DMS153 (cell line): ENCODE data around the gene PSD4.
A peak's percentile ranks its signal among the peaks of the same experiment; 100 is the strongest.

ENCODE experiments used
- DNase-seq: peaks from one replicate; lab custom pipeline; 2025; lab: John Stamatoyannopoulos, UW

The PSD4 gene

DNA sequence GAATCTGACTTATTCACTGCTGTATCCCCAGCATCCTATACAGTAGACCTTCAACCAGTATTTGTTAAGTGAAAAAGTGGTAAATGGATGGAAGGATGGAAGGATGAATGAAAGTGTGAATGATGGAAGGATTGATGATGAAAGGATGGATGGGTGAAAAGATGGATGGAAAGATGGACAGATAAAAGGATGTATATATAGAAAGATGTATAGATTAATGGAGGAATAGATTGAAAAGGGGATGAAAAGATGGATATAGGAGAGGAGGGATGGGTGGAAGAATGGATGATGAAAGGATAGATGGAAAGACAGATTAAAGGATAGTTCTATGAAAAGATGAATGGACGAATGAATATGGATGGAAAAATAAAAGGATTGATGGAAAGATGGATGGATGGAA, 50.0 kb downstream of the PSD4 start:
- DNase-seq, result no peak

GRCh38 chr2:113224647-113225236, 51.0 kb downstream of the PSD4 start:
- no peak for DNase-seq

DNA sequence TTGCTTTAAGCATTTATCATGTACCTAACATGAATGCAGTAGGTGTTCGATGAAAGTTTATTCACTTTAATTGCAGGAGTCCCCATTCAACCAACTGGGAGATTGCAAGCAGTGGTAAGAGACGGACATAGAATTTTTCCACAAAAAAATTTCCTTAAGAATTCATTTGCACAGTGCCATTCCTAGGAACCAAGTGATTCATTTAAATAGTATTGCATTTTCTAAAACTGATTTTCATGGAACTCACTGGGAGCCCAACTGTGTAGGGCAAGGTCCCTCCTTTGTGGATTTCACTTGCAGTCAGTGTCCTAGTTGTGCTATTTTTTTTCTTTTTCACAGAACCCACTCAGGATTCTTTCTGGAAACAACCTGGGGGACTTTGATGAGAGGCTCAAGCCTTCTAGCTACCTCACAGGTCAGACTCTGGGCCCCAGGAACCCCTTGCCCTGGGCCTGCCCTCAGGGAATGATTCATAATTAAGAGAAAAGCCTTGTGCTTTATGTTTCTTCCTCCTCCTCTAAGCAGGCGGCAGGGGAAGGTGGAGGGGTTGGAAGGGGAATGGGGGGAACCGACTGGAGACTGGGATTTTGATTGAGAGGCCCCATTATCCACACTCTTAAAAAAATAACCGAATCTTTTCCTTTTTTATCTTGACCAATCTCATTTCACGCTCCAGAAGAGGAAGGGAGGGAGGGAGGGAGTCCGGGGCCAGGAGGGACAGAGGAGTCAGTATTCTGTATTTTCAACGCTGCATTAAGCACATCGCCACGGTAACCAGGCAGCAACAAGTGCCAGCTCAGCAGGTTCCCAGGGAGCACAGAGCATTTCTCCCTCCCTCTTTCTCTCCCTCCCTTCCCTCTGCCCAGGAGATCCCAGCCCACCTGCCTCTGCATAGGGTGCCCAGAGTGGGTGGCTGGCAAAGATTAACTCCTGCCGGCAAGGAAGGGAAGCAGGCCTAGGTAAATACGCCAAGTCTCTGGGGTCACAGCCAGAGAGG, 51.8 kb downstream of the PSD4 start:
- peak; percentile 61 for DNase-seq

DNA sequence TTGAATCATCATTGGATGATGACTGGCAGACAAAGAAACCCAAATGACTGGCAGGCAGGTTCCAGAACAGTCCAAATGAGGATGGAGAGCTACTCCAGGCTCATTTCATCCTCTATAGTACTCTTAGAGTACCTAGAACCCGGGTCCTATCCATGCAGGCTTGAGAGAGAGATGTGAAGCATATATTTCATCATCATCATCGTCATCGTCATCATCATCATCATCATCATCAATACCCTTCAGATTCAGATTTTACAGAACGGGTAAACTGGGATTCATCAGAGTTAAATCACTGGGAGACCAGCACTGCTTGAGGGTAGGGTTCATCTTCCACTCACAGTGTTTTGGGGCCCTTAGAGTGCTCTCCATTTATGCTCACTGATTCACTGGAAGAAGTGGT, 52.7 kb downstream of the PSD4 start:
- DNase-seq, result no peak

DNA sequence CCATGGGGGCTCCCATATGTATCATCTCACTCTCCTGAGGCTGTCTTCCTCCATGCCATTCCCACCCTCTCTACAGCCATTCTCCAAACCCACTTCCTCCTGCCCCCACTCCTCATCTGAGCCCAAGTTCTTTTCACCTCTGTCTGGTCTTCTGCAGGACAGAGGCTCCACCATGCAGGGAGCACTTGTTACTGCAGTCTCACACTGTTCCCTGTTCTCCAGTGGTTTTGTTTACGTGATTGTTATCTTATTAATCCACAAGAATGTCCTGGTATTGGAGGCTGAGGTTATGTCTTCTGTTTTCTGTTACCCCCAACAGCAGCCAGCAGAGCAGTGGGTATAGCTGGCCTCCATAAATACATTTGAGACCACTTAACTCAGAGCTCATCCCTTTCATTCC, 53.5 kb downstream of the PSD4 start:
- DNase-seq, result no peak

DNA sequence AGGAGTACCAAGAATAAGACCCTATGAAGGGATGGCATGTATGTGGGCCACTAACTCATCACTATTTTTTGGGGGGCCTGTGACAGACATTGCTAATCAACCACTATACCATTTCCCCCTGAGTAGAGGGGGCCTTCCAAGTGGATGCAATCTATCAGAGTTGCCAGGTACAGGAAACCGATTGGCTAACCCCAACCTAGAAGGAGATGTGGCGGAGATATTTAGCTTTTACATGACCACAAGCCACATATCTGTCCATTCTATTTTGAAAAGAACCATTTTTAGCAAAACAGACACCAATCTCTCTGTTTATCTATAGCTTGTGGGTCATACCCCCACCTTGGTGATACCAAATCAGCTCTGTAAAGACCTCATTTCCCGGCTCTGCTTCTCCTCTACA, 53.9 kb downstream of the PSD4 start:
- no peak for DNase-seq

DNA sequence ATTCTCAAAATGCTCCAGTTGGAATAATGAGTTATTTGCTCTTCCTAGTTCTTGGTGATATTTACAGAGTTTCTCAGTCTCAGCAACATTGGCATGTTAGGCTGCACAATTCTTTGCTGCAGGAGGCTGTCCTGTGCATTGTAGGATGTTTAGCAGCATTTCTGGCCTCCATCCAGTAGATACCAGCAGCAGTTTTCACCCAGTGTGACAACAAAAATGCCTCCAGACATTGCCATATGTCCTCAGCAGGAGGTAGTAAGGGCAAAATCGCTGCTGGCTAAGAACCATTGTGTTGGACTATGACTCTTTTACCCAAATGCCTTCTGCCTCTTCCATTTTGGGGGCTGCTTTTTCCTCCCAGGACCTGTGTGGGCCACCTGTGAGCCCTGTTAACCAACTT, 54.6 kb downstream of the PSD4 start:
- DNase-seq, result no peak

- no peak for DNase-seq
Observed at GRCh38 chr2:113228991-113229716, 55.4 kb downstream of the PSD4 start.

DNA sequence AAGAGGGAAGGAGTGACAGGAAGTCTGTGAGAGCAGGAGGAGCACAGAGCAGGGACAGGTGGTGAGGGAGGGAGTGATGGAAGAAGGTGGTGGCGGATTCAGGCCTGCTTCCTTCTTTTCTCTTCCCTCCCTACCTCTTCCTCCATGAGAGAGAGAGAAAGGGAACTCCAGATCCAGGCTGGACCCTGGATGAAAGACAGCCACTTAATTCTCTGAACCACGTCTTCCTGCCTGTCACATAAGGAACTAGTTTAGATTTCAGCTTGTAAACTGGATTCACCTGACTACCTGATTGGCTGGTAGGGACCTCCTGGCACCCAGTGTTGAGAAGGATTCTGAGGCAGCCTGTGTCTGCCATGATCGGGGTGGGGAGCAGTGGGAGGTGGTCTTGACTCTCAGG, 56.0 kb downstream of the PSD4 start:
- no peak for DNase-seq

DNA sequence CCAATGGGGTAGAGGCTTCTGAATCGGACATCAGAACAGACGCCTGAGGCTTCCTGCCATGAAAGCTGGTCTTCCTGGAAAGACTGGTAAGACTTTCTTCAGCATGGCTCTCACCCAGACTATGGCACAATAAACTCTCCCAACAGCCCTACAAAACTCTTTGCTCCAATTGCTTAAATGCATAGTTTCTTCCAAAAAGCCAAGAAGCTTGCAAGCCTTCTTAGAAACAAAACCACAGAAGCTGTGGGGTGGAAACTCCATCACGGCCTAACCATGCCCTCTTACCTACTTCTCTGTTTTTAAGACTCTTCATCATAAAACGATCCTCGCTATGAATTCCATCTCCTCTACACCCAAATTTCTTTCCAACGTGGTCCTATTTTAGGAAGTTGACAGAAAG, 56.8 kb downstream of the PSD4 start:
- DNase-seq, result no peak

DNA sequence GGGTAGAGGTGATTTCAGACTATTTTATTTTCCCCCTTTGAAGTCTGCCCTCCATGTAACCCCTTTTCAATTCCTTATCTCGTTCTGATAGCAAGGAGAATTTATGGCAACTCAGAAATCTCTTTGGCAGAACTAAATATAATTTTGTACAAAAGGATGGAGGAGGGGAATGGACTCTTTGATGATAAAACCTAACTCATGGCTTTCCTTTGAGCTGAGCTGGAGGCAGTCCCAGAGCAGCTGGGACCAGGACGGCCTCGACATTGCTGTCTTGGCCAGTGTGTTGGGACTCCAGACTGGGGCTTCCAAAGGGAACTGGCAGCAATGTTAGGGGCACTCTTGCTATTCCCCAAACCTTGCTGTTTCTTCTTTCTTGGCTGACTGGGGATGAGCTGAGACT, 57.3 kb downstream of the PSD4 start:
- no peak for DNase-seq

GRCh38 chr2:113232123-113232522, 58.4 kb downstream of the PSD4 start:
- DNase-seq, result no peak

- DNase-seq, result no peak
Observed at GRCh38 chr2:113232740-113233139, 59.0 kb downstream of the PSD4 start.

- DNase-seq, result no peak
Observed at GRCh38 chr2:113233593-113234550, 60.1 kb downstream of the PSD4 start.

DNA sequence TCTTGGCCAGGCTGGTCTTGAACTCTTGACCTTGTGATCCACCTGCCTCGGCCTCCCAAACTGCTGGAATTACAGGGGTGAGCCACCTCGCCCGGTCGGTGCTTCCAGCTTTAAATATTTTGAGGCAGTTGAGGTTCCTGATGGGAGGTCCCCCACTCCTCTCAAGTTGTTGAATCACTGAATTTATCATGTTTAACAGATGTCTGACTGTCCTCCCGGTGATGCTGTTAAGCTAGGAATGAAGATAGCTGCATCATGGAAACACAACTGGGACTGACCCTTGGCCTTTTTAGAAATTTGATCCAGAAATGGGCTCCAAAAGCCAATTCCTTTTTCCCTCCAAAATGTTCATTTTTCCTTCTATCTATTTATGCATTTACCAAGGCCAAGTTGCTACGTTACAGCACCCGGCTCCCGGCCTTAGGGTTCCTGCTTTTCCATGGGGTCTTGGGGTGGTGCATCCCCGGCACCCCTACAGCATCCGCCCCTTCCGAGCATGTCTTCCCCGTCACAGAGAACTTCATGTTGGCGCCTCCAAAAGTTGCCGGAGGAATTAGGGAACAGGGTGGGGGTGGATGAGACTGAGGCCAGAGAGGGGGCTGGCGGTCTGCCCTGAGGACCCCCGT, 61.1 kb downstream of the PSD4 start:
- no peak for DNase-seq

DNA sequence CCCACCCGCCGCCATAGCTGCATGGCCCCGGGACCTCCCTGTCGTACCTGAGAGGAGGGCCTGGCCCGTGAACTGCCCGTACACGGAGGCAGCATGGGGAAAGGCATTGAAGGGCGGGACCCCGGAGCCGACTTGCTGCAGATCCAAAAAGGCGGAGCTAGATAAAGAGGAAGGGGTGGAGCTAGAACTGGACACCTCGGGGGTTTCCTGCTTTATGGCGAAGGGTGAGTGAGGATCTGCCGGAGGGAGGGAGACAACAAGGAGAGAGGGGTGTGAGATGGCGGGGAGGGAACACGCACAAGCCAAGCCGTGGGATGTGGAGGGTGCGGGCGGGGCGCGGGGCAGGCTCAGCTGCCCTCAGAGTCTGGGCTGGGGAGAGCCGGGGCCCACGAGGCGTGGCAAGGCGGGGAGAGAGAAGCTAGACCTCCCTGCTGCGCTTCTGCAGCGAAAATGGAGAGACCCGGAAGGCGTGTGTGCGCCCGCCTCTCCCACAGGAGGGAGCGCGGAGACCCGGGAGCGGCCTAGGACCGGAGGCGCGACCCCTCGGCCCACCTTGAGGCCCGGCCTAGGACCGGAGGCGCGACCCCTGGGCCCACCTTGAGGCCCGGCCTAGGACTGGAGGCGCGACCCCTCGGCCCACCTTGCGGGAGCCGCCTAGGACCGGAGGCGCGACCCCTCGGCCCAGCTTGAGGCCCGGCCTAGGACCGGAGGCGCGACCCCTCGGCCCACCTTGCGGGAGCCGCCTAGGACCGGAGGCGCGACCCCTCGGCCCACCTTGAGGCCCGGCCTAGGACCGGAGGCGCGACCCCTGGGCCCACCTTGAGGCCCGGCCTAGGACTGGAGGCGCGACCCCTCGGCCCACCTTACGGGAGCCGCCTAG, 61.8 kb downstream of the PSD4 start:
- peak; percentile 61 for DNase-seq

DNA sequence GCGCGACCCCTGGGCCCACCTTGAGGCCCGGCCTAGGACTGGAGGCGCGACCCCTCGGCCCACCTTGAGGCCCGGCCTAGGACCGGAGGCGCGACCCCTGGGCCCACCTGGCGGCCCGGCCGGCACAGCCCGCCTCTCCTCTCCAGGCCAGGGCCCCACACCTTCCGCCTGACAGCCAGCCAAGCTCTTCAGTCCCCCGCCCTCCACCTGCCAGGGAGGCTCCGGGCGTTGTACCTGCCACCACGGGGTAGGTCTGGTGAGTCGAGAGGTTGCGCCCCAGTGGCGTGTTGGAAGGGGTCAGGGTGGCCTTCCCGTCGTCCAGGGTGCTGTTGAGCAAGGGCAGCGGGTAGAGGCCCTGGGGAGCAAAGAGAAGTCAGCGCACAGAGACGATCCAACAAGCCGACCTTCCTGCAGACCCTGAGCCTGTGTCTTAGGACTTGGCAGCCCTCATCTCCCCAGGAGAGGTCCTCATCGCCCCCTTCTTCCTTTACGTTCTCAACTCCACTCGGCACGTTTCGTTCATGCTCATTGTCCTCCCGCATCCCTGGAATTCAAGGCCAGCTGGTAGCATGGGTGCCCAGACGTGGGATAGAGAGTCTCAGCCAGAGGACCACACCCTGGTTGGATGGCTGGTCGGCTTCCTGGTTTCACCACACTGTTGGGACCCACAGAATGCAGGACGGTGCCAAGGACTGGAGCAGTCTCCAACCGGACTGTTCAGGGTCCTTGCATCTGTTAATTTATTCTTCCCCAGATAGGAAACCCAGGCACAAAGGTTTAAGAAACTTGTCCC, 62.8 kb downstream of the PSD4 start:
- DNase-seq, result no peak

GRCh38 chr2:113237604-113238160, 63.9 kb downstream of the PSD4 start:
- no peak for DNase-seq
